Prostate gland (tissue), 2 donors: ENCODE measurements around the gene ZCCHC24. TPM values are rescaled to one million over a fixed set of nuclear protein-coding genes. Genes with fewer than 3 reads are reported as not detected.

ENCODE experiments used
- DNase-seq: peaks from one replicate; pipeline ENCODE4 v3.0.0-alpha.2; 2019; ENCODE audit warnings: low spot score
- H3K27ac ChIP-seq, 2 donors: fragments of 200-600 bp; sonication (generic); 2 replicates each; pipeline ENCODE4 v1.5.1; 2017 to 2019
- H3K27me3 ChIP-seq: fragments of 200-600 bp; sonication (generic); replicated peaks from 2 replicates; pipeline ENCODE4 v1.5.1; 2019; ENCODE audit not compliant: insufficient read depth
- H3K36me3 ChIP-seq, 2 donors: fragments of 200-600 bp; sonication (generic); 1 replicate in 1 of 2; 2 replicates in 1 of 2; pipeline versions ENCODE4 v1.5.1 to v1.8.1; 2017 to 2019
- H3K4me1 ChIP-seq: fragments of 200-600 bp; sonication (generic); replicated peaks from 2 replicates; pipeline ENCODE4 v1.5.1; 2019
- H3K4me3 ChIP-seq, 2 donors: fragments of 200-600 bp; sonication (generic); 2 replicates each; pipeline ENCODE4 v1.5.1; 2017 to 2019
- H3K9me3 ChIP-seq: fragments of 200-600 bp; sonication (generic); 2 replicates; pipeline ENCODE4 v1.5.1; 2017
- CTCF ChIP-seq, 4 experiments: fragments of 200-600 bp in 2 of 4; fragments of 450-650 bp in 2 of 4; sonication (generic) in 2 of 4; IDR thresholded peaks; 1 replicate in 3 of 4; 2 replicates in 1 of 4; pipeline ENCODE4 v1.5.1; 2016 to 2019; ENCODE audit warnings: antibody characterized with exemption in 4 of 4, mild to moderate bottlenecking in 2 of 4, moderate library complexity in 2 of 4
- POLR2A ChIP-seq: fragments of 450-650 bp; IDR thresholded peaks from one replicate; pipeline ENCODE4 v1.6.1; 2016; ENCODE audit warnings: antibody characterized with exemption, mild to moderate bottlenecking
- POLR2AphosphoS5 ChIP-seq: sonication (generic); formaldehyde crosslinking; IDR thresholded peaks from one replicate; pipeline ENCODE4 v1.6.1; 2017; ENCODE audit warnings: antibody characterized with exemption
- WGBS: methylation state at CpG from one replicate; pipeline ENCODE4 v1.1.5; 2018; 5-methylcytosine and 5-hydroxymethylcytosine counted together
- intact Hi-C: fragments of 100-400 bp; cut with DNase I; formaldehyde crosslinking; loops from one replicate; pipeline ENCODE4 v1.14.2; 2022
- total RNA-seq, 2 donors: library from RNA; depleted of rRNA; stranded (reverse); fragments of >200 nt; gene quantifications; one replicate each; pipeline ENCODE4 v1.1.0, GENCODE V29; 2016

Gene ZCCHC24
- total RNA-seq, 2 donors from 2014 or later: 20.8 to 51.2 TPM

DNA sequence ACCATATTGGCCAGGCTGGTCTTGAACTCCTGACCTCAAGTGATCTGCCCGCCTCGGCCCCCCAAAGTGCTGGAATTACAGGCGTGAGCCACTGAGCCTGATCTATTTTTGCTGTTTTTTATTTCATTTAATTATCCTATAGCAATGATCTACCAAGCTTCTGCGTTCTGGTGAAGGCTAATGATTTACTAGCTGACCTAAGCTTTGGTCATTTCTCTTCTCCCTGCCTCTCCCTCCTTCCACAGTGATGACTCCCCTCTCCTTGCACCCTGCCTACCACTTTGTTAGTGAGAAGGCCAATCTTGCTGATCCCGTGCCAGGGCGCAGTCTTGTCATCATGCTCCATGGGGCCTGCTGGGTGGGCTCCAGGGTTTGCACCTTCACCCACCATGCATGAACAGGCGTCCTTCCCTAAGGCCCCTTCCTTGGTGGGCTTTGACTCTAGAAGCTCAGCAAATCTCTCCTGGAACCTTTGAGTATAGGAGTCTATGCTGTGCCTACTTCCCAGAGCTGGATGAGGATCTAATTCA is 11.9 kb upstream of the ZCCHC24 start:
- no peaks in the 10 kb centered on the region for H3K27me3 ChIP-seq
- intact Hi-C loops: no loop called here
- no peaks in the 10 kb centered on the region for H3K36me3 ChIP-seq
- WGBS: 95% methylated on average over 7 of the region's 7 CpGs
- no peaks in the 10 kb centered on the region for H3K4me1 ChIP-seq
- no peak for DNase-seq
- H3K4me3 ChIP-seq: no peak overlapping the region
- no peak overlapping the region for H3K27ac ChIP-seq
- H3K9me3 ChIP-seq: no peaks in the 10 kb centered on the region
- TF ChIP-seq CTCF (IDR thresholded peaks at IDR 0.05) (no peak), POLR2AphosphoS5 (no peak), POLR2A (no peak)

GRCh38 chr10:79454259-79454658 is 8.8 kb upstream of the ZCCHC24 start:
- no peak overlapping the region for H3K27ac ChIP-seq
- DNase-seq: no peak
- 31% methylated on average over 6 of the region's 6 CpGs for WGBS
- TF ChIP-seq POLR2A (no peak), CTCF (IDR thresholded peaks at IDR 0.05) (no peak), POLR2AphosphoS5 (no peak)
- intact Hi-C loops: no loop called here
- no peaks in the 10 kb centered on the region for H3K9me3 ChIP-seq
- no peaks in the 10 kb centered on the region for H3K27me3 ChIP-seq
- H3K36me3 ChIP-seq: no peaks in the 10 kb centered on the region
- no peak overlapping the region for H3K4me3 ChIP-seq
- H3K4me1 ChIP-seq: no peaks in the 10 kb centered on the region

DNA sequence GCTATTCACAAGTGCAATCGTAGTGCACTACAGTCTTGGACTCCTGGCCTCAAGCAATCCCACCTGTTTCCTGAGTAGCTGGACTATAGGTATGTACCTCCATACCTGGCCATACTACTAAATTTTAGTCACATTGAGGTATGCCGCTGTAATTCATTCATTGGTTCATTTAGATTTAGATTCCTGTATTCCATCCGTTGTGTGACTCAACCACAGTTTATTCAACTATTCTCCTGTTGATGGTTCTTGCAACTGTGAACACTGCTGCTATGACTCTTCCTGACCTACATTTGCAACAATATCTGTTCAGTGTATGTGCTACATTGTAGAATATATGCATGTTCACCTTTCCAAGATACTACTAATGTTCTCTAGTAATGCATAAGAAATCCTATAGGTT is 8.0 kb upstream of the ZCCHC24 start:
- H3K36me3 ChIP-seq: no peaks in the 10 kb centered on the region
- H3K27ac ChIP-seq: no peak overlapping the region
- 93% methylated on average over 3 of the region's 3 CpGs for WGBS

GRCh38 chr10:79452174-79452611 is 6.8 kb upstream of the ZCCHC24 start:
- Histone ChIP-seq H3K27ac (no peak overlapping the region), H3K36me3 (no peaks in the 10 kb centered on the region), H3K27me3 (no peaks in the 10 kb centered on the region), H3K9me3 (no peaks in the 10 kb centered on the region), H3K4me1 (no peaks in the 10 kb centered on the region), H3K4me3 (no peak overlapping the region)
- DNase-seq: no peak
- no peak for TF ChIP-seq POLR2A
- no peak for TF ChIP-seq CTCF (IDR thresholded peaks at IDR 0.05)
- TF ChIP-seq POLR2AphosphoS5: no peak
- 39% methylated on average over 9 of the region's 9 CpGs for WGBS
- intact Hi-C loops: no loop called here

More for the DNA sequence above, 8.0 kb upstream of the ZCCHC24 start:
- intact Hi-C loops: no loop called here
- no peak for DNase-seq
- Histone ChIP-seq H3K4me1 (no peaks in the 10 kb centered on the region), H3K27me3 (no peaks in the 10 kb centered on the region), H3K4me3 (no peak overlapping the region), H3K9me3 (no peaks in the 10 kb centered on the region)
- TF ChIP-seq POLR2A (no peak), POLR2AphosphoS5 (no peak), CTCF (IDR thresholded peaks at IDR 0.05) (no peak)

- Histone ChIP-seq H3K27me3 (no peaks in the 10 kb centered on the region), H3K36me3 (no peaks in the 10 kb centered on the region), H3K4me3 (no peak overlapping the region), H3K27ac (no peak overlapping the region), H3K9me3 (no peaks in the 10 kb centered on the region), H3K4me1 (no peaks in the 10 kb centered on the region)
- WGBS: 97% methylated on average over 14 of the region's 14 CpGs
- TF ChIP-seq POLR2A: no peak
- TF ChIP-seq POLR2AphosphoS5: no peak
- TF ChIP-seq CTCF (IDR thresholded peaks at IDR 0.05): no peak
- intact Hi-C loops: no loop called here
- DNase-seq: no peak
Measured at GRCh38 chr10:79451046-79451699, 5.7 kb upstream of the ZCCHC24 start.
